Measurements from ENCODE around the gene TIMM23. TPM values are rescaled to one million over a fixed set of nuclear protein-coding genes. Genes with fewer than 3 reads are reported as not detected.
A peak's percentile ranks its signal among the peaks of the same experiment; 100 is the strongest.
"Not testable (repeated sequence)": the region's sequence is repeated elsewhere in the genome, so short reads cannot be mapped to it uniquely, and the experiment has no call there.

The TIMM23 gene
- total and polyA plus RNA-seq, 9 donors = 29.9 to 74.4 (median 35.1) TPM

GRCh38 chr10:45957928-45958327 lies 14.4 kb upstream of the TIMM23 start:
- H3K27ac ChIP-seq; intact Hi-C loops (cut with DNase I); H3K4me3 ChIP-seq; H3K9me3 ChIP-seq; H3K4me1 ChIP-seq (ENCODE audit: insufficient read depth); H3K27me3 ChIP-seq; H3K36me3 ChIP-seq; DNase-seq: not testable (repeated sequence)
- WGBS, 3 donors = 95 to 97% (median 97%) methylated on average over 6 of the region's 6 CpGs

DNA sequence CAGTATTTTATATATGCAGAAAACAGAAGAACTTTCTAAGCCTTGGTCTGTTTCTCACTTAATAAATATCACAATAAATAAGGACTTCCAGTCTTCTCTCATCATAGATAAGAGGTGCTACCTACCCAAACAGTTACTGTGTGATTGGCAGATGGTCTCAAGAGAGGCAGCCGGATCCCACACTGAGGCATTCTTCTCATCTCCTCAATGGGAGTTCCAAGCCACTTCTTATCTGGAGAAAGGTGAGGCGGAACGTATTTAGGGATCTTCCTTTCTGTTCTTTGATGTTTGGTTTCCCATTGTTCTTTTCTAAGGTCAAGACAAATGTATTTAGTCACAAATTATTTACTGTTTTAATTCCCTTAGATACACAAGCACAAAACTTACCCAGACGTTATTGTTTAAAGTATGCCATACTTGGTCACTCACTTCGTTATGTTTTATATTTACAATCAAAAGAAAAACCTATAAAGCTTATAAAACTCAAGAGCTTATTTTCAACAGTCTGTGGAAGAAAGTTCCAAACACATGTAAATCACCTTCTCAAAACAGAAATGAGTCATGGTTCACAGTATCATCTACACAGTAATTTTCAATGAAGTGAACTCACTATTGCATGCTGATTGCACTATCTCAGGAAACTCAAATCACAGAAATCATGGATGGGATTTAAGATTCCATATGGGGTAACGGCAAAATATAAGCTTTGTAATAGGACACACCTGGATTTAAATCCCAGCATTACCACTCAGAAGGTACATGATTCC lies 9.4 kb upstream of the TIMM23 start:
- intact Hi-C loops (cut with DNase I); H3K9me3 ChIP-seq: not testable (repeated sequence)
- 73 to 84% (median 80%) methylated on average over 6 of the region's 6 CpGs for WGBS, 3 donors

GRCh38 chr10:45971019-45971418 lies 1.3 kb upstream of the TIMM23 start:
- H3K4me1 ChIP-seq (ENCODE audit: insufficient read depth); DNase-seq; H3K27me3 ChIP-seq; H3K27ac ChIP-seq; H3K9me3 ChIP-seq; intact Hi-C loops (cut with DNase I); H3K36me3 ChIP-seq: not testable (repeated sequence)
- peak overlapping the region; percentile 85 for H3K4me3 ChIP-seq
- 43 to 55% (median 55%) methylated on average over 14 of the region's 14 CpGs for WGBS, 3 donors

More for the DNA sequence above, 9.4 kb upstream of the TIMM23 start:
- DNase-seq; H3K4me3 ChIP-seq; H3K27me3 ChIP-seq; H3K4me1 ChIP-seq (ENCODE audit: insufficient read depth); H3K27ac ChIP-seq; H3K36me3 ChIP-seq: not testable (repeated sequence)

DNA sequence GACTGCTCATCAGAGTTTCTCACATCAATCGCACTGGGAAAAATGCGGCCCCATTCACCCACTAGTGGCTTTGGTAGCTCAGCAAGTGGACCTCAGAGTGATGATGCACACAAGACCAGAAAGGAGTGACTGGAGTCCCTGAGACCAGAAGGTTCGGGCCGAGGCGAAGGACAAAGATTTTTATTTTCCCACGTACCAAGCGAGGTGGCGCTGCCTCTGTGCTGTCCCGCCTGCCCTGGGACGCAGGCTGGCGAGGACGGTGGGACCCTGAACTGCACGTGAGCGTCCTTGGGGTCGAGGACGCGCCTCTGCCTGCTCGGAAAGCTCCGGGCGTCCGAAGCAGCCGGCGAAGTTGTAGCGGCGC lies 565 bp upstream of the TIMM23 start:
- peak overlapping the region; percentile 85 for H3K4me3 ChIP-seq
- DNase-seq; H3K36me3 ChIP-seq; H3K4me1 ChIP-seq (ENCODE audit: insufficient read depth); H3K9me3 ChIP-seq; intact Hi-C loops (cut with DNase I); H3K27ac ChIP-seq; H3K27me3 ChIP-seq: not testable (repeated sequence)
- 0% methylated on average over 7 to 25 of the region's 25 CpGs for WGBS, 3 donors

GRCh38 chr10:45972813-45973169 lies 502 bp downstream of the TIMM23 start:
- intact Hi-C loops (cut with DNase I); H3K27ac ChIP-seq; DNase-seq; H3K36me3 ChIP-seq; H3K4me1 ChIP-seq (ENCODE audit: insufficient read depth); H3K27me3 ChIP-seq; H3K9me3 ChIP-seq: not testable (repeated sequence)
- peak overlapping the region; percentile 85 for H3K4me3 ChIP-seq
- WGBS, 3 donors = 0% methylated on average over 10 of the region's 10 CpGs

DNA sequence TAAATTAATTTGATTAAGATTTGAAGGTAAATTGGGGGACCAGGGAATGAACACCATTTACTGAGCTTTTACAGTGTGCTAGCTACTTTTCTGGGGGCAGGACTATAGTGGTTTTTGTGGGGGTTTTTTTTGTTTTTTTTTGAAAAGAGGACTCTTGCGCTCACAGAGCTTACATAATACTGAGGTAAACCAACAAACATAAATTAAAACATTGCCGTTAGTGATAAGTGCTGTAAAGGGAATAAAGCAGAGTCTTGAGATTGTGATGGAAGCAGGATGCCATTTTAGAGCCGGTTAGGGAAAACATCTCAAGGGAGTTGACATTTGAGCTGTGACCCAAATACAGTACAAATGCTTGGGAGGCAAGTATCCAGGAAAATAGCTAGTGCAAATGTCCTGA lies 1.8 kb downstream of the TIMM23 start:
- 61 to 69% (median 64%) methylated on average over 3 of the region's 3 CpGs for WGBS, 3 donors
- H3K36me3 ChIP-seq; H3K9me3 ChIP-seq; intact Hi-C loops (cut with DNase I); H3K27me3 ChIP-seq; DNase-seq; H3K4me3 ChIP-seq; H3K27ac ChIP-seq; H3K4me1 ChIP-seq (ENCODE audit: insufficient read depth): not testable (repeated sequence)

DNA sequence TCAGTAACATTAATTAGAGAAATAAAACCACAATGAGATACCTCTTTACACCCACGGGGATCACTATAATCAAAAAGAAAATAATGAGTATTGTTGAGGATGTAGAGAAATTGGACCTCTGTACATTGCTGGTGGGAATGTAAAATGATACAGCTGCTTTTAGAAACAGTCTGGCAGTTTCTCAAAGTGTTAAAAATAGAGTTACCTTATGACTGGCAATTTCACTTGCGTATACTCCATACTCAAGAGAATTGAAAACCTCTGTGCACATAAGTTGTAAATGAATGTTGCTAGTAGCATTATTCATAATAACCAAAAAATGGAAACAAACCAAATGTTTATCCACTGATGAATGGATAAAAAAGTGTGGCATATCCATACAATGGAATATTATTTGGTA lies 6.3 kb downstream of the TIMM23 start:
- H3K27me3 ChIP-seq; H3K36me3 ChIP-seq; H3K9me3 ChIP-seq; DNase-seq; H3K27ac ChIP-seq; intact Hi-C loops (cut with DNase I); H3K4me1 ChIP-seq (ENCODE audit: insufficient read depth); H3K4me3 ChIP-seq: not testable (repeated sequence)
- 93 to 94% (median 94%) methylated on average over 1 of the region's 2 CpGs for WGBS, 3 donors

DNA sequence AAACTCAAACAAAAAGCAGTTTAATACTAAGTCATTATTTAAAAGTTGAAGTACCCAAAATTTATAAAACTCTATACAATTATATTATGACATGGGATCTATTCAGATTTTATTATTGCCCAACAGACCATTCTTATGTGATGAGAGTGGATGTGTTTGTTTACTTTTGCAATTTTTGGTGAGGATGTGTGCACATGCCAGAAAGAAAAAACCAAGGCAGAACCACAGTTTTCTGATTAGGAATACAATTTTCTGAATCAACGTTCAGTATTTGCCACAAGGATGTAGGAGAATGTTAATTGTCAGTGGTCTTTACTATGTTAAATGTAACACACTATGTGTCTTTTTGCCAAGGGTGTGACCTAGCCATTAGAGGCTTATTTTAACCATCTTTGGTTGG lies 9.1 kb downstream of the TIMM23 start:
- H3K4me3 ChIP-seq; H3K9me3 ChIP-seq; DNase-seq; H3K4me1 ChIP-seq (ENCODE audit: insufficient read depth); H3K27me3 ChIP-seq; H3K27ac ChIP-seq; intact Hi-C loops (cut with DNase I); H3K36me3 ChIP-seq: not testable (repeated sequence)
- WGBS, 3 donors = 19 to 24% (median 21%) methylated on average over 1 of the region's 1 CpG

DNA sequence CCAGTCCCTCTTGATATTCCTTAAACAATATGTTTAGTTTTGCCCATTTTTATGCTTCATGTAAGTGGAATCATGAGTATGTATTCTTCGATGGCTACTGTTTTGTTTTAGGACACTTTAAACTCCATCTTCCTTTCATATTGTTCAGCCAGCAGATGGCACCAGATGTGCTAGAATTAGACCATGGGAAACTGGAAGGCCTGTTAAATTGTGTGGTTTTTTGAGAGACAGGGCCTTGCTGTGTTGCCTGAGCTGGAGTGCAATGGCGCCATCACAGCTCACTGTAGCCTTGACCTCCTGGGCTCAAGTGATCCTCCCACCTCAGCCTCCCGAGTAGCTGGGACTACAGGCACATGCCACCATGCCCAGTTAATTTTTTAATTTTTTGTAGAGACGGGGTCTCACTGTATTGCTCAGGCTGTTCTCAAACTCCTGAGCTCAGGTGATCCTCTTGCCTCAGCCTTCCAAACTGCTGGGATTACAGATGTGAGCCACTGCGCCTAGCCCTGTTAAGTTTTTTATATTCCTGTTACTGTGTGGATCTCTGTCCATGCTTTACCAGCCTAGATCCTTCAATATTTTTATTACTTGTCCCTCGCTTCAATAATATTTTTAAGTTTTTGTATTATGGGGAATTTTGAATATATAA lies 11.4 kb downstream of the TIMM23 start:
- WGBS, 3 donors = 46 to 61% (median 58%) methylated on average over 5 to 6 of the region's 6 CpGs
- H3K9me3 ChIP-seq = not testable (repeated sequence)

GRCh38 chr10:45984473-45984872 lies 12.2 kb downstream of the TIMM23 start:
- H3K27me3 ChIP-seq; H3K4me1 ChIP-seq (ENCODE audit: insufficient read depth); DNase-seq; H3K9me3 ChIP-seq; H3K36me3 ChIP-seq; H3K27ac ChIP-seq; H3K4me3 ChIP-seq; intact Hi-C loops (cut with DNase I): not testable (repeated sequence)
- 85 to 88% (median 86%) methylated on average over 2 of the region's 2 CpGs for WGBS, 3 donors

More for the DNA sequence above, 11.4 kb downstream of the TIMM23 start:
- H3K4me3 ChIP-seq; H3K36me3 ChIP-seq; intact Hi-C loops (cut with DNase I); DNase-seq; H3K4me1 ChIP-seq (ENCODE audit: insufficient read depth); H3K27me3 ChIP-seq; H3K27ac ChIP-seq: not testable (repeated sequence)

GRCh38 chr10:45985590-45985989 lies 13.3 kb downstream of the TIMM23 start:
- H3K9me3 ChIP-seq; intact Hi-C loops (cut with DNase I); H3K4me3 ChIP-seq; DNase-seq; H3K27ac ChIP-seq; H3K4me1 ChIP-seq (ENCODE audit: insufficient read depth); H3K36me3 ChIP-seq; H3K27me3 ChIP-seq: not testable (repeated sequence)
- 70 to 82% (median 77%) methylated on average over 3 of the region's 3 CpGs for WGBS, 3 donors

Data from ovary (tissue), 9 donors.